ENCODE results near the gene LRIG2. TPM values are rescaled to one million over a fixed set of nuclear protein-coding genes. Genes with fewer than 3 reads are reported as not detected.

Gene LRIG2
- total and polyA plus RNA-seq, 12 donors: 3.0 to 11.3 (median 8.3) TPM

- H3K36me3 ChIP-seq: no peaks in the 10 kb centered on the region
- H3K4me3 ChIP-seq: no peak overlapping the region
- DNase-seq (no peak), ATAC-seq (no peak)
- H3K4me1 ChIP-seq: no peaks in the 10 kb centered on the region
- TF ChIP-seq CTCF (IDR thresholded peaks at IDR 0.05): no peak
- intact Hi-C loops (cut with DNase I): no loop called here
- H3K27ac ChIP-seq: no peak overlapping the region
- H3K9me3 ChIP-seq: peaks cover 0 to 33% (median 4%) of the 10 kb centered on the region in 11 donors
- WGBS, 2 donors: 85 to 88% methylated on average over 5 of the region's 5 CpGs
- H3K27me3 ChIP-seq: no peaks in the 10 kb centered on the region
Measured at GRCh38 chr1:113169591-113169990, 96.6 kb downstream of the LRIG2 start.

GRCh38 chr1:113170519-113170918 is 97.5 kb downstream of the LRIG2 start:
- WGBS, 2 donors: 71 to 80% methylated on average over 4 of the region's 4 CpGs

GRCh38 chr1:113178106-113178505 is 105.1 kb downstream of the LRIG2 start:
- no peaks in the 10 kb centered on the region for H3K36me3 ChIP-seq
- ATAC-seq (no peak), DNase-seq (no peak)
- H3K4me1 ChIP-seq: no peaks in the 10 kb centered on the region
- no peaks in the 10 kb centered on the region for H3K27me3 ChIP-seq
- TF ChIP-seq CTCF (IDR thresholded peaks at IDR 0.05): no peak
- H3K9me3 ChIP-seq: peaks cover 0 to 23% (median 0%) of the 10 kb centered on the region in 11 donors
- H3K27ac ChIP-seq: no peak overlapping the region
- H3K4me3 ChIP-seq: no peak overlapping the region
- 90 to 92% methylated on average over 3 of the region's 3 CpGs for WGBS, 2 donors
- intact Hi-C loops (cut with DNase I): no loop called here

More at GRCh38 chr1:113170519-113170918, 97.5 kb downstream of the LRIG2 start:
- intact Hi-C loops (cut with DNase I): no loop called here
- no peak for DNase-seq
- Histone ChIP-seq H3K9me3 (peaks cover 0 to 35% (median 4%) of the 10 kb centered on the region in 11 donors), H3K36me3 (no peaks in the 10 kb centered on the region), H3K4me1 (no peaks in the 10 kb centered on the region), H3K4me3 (no peak overlapping the region), H3K27me3 (no peaks in the 10 kb centered on the region), H3K27ac (no peak overlapping the region)
- no peak for TF ChIP-seq CTCF (IDR thresholded peaks at IDR 0.05)
- ATAC-seq: no peak

GRCh38 chr1:113178522-113178921 is 105.5 kb downstream of the LRIG2 start:
- peak in 1 of 9 donors; percentile 11 for TF ChIP-seq CTCF (IDR thresholded peaks at IDR 0.05)
- Histone ChIP-seq H3K36me3 (no peaks in the 10 kb centered on the region), H3K27ac (no peak overlapping the region), H3K27me3 (no peaks in the 10 kb centered on the region), H3K9me3 (peaks cover 0 to 23% (median 0%) of the 10 kb centered on the region in 11 donors), H3K4me1 (no peaks in the 10 kb centered on the region), H3K4me3 (no peak overlapping the region)
- 50 to 68% methylated on average over 3 of the region's 3 CpGs for WGBS, 2 donors
- ATAC-seq: no peak
- intact Hi-C loops (cut with DNase I): no loop called here
- no peak for DNase-seq

Other genes starting within 250 kb of the LRIG2 start
- 100 to 1,000 TPM; 129 to 193 (median 152) TPM for gene SLC16A1, start 117.0 kb upstream of the LRIG2 start, total RNA-seq
- gene SLC16A1, start 117.0 kb upstream of the LRIG2 start, polyA plus RNA-seq: 10 to 100 TPM; 43.9 to 71.8 TPM